Naive thymus-derived CD4-positive, alpha-beta T cell (primary cell): ENCODE data around the gene PPP1R1B. TPM values are rescaled to one million over a fixed set of nuclear protein-coding genes. Genes with fewer than 3 reads are reported as not detected.

ENCODE experiments used
- ATAC-seq: fragments of 150-1000 bp; cut with Tn5 transposase; 2 replicates; pipeline ENCODE4 v1.10.0; 2021; ENCODE audit warnings: mild to moderate bottlenecking, moderate library complexity
- CTCF ChIA-PET: fragments of 350-600 bp; sonication (Branson Sonifier 250); formaldehyde crosslinking; loops from one replicate; lab custom pipeline; 2021; ENCODE audit warnings: antibody characterized with exemption; lab: Charles Lee
- POLR2A ChIA-PET: fragments of 350-600 bp; sonication (Branson Sonifier 250); formaldehyde crosslinking; loops from one replicate; lab custom pipeline; 2021; ENCODE audit warnings: antibody characterized with exemption, inconsistent platforms; lab: Charles Lee
- DNase-seq, 9 donors: peaks; one replicate each; pipeline versions ENCODE4 v3.0.0 to v3.0.0-alpha.2; 2020 to 2022; ENCODE audit warnings: mixed read lengths in 1 of 9
- H3K27ac ChIP-seq: one replicate; pipeline ENCODE4 v1.7.0; 2013; ENCODE audit warnings: mild to moderate bottlenecking, low read depth, low read length, moderate library complexity
- H3K27me3 ChIP-seq, 2 donors: one replicate each; pipeline ENCODE4 v1.7.0; 2013; ENCODE audit warnings: low read length in 2 of 2, mild to moderate bottlenecking in 2 of 2, moderate library complexity in 2 of 2; ENCODE audit not compliant: control insufficient read depth in 2 of 2, insufficient read depth in 2 of 2
- H3K36me3 ChIP-seq, 3 experiments: 1 replicate in 2 of 3; 2 replicates in 1 of 3; pipeline ENCODE4 v1.7.0; 2013; ENCODE audit warnings: low read length in 3 of 3, mild to moderate bottlenecking in 3 of 3, moderate library complexity in 1 of 3; ENCODE audit not compliant: insufficient read depth in 3 of 3, control insufficient read depth in 2 of 3
- H3K4me1 ChIP-seq, 2 donors: one replicate each; pipeline ENCODE4 v1.7.0; 2013; ENCODE audit warnings: low read length in 2 of 2, mild to moderate bottlenecking in 2 of 2, moderate library complexity in 1 of 2; ENCODE audit not compliant: control insufficient read depth in 2 of 2, insufficient read depth in 2 of 2
- H3K4me3 ChIP-seq: 2 replicates; pipeline ENCODE4 v1.7.0; 2013; ENCODE audit warnings: mild to moderate bottlenecking, low read length
- H3K9me3 ChIP-seq, 3 experiments: 1 replicate in 2 of 3; 2 replicates in 1 of 3; pipeline ENCODE4 v1.7.0; 2013; ENCODE audit warnings: low read length in 3 of 3; ENCODE audit not compliant: control insufficient read depth in 2 of 3
- H3K27ac Mint-ChIP-seq, 9 donors: one replicate each; pipeline ENCODE4 v1.8.0; 2020 to 2022; ENCODE audit warnings: mixed read lengths in 9 of 9, mild to moderate bottlenecking in 8 of 9, moderate library complexity in 5 of 9, inconsistent platforms in 2 of 9
- H3K27me3 Mint-ChIP-seq, 5 donors: one replicate each; pipeline ENCODE4 v1.8.0; 2021 to 2022; ENCODE audit warnings: mixed read lengths in 5 of 5, mild to moderate bottlenecking in 1 of 5
- H3K36me3 Mint-ChIP-seq, 5 donors: one replicate each; pipeline ENCODE4 v1.8.0; 2020 to 2022; ENCODE audit warnings: mixed read lengths in 5 of 5, mild to moderate bottlenecking in 3 of 5, inconsistent platforms in 1 of 5
- H3K4me1 Mint-ChIP-seq, 7 donors: one replicate each; pipeline ENCODE4 v1.8.0; 2020 to 2022; ENCODE audit warnings: mixed read lengths in 7 of 7, mild to moderate bottlenecking in 3 of 7, inconsistent platforms in 1 of 7
- H3K4me3 Mint-ChIP-seq, 10 donors: one replicate each; pipeline ENCODE4 v1.8.0; 2020 to 2022; ENCODE audit warnings: mild to moderate bottlenecking in 10 of 10, mixed read lengths in 10 of 10, moderate library complexity in 6 of 10, inconsistent platforms in 2 of 10
- H3K9me3 Mint-ChIP-seq, 11 donors: one replicate each; pipeline ENCODE4 v1.8.0; 2020 to 2022; ENCODE audit warnings: mixed read lengths in 11 of 11, mild to moderate bottlenecking in 4 of 11, inconsistent platforms in 1 of 11, moderate library complexity in 1 of 11
- intact Hi-C, 2 donors: fragments of 100-400 bp; cut with micrococcal nuclease; formaldehyde crosslinking; loops; one replicate each; pipeline ENCODE4 v1.15.1; 2023
- polyA plus RNA-seq, 2 donors: library from polyadenylated mRNA; unstranded; fragments of 300-500 nt; fragmentation: Illumina TruSeq; gene quantifications; one replicate each; pipeline ENCODE4 v1.2.3, GENCODE V29; 2021
- total RNA-seq, 6 experiments: library from RNA in 5 of 6; stranded (reverse) in 5 of 6; gene quantifications; 1 replicate in 5 of 6; 2 replicates in 1 of 6; pipeline ENCODE4 v1.2.3 and lab custom pipeline; 2021 to 2026

The PPP1R1B gene
- total and polyA plus RNA-seq, 7 experiments from 2014 or later: not detected

GRCh38 chr17:39618956-39619785 lies 7.6 kb upstream of the PPP1R1B start:
- Mint-ChIP-seq H3K27me3 (peaks cover 0 to 69% (median 0%) of the 10 kb centered on the region in 5 donors), H3K4me1 (peaks cover 5 to 32% (median 17%) of the 10 kb centered on the region in 7 donors), H3K4me3 (peak overlapping the region in 8 of 10 donors; percentile 23 to 87 (median 66)), H3K36me3 (peaks cover 0 to 1% (median 0%) of the 10 kb centered on the region in 5 donors), H3K9me3 (no peaks in the 10 kb centered on the region), H3K27ac (peak overlapping the region in 2 of 9 donors; percentile 38 to 41)
- DNase-seq: no peak
- ATAC-seq: no peak
- intact Hi-C loops: loop anchor here in 1 of 2 donors (1.0 kb wide), 3 partner anchors 111 to 361 kb away; partner anchors contain the start of genes IKZF3, MIEN1 and PSMD3
- POLR2A ChIA-PET: interaction anchor here (0.7 to 2.1 kb wide), 5 partner anchors 49 to 307 kb away, joined by 3 to 6 read pairs (median 4); partner anchors contain the start of genes IKZF3 and PNMT
- Histone ChIP-seq H3K27me3 (peaks cover 0 to 4% of the 10 kb centered on the region in 2 donors), H3K4me1 (peaks cover 12 to 20% of the 10 kb centered on the region in 2 donors), H3K9me3 (no peaks in the 10 kb centered on the region), H3K4me3 (peak overlapping the region; percentile 52), H3K36me3 (no peaks in the 10 kb centered on the region), H3K27ac (no peak overlapping the region)
- CTCF ChIA-PET: interaction anchor here (0.7 to 8.9 kb wide), 6 partner anchors 9 to 321 kb away, joined by 3 to 104 read pairs (median 4); partner anchors contain the start of genes PNMT and STARD3

GRCh38 chr17:39619786-39620101 lies 7.0 kb upstream of the PPP1R1B start:
- Histone ChIP-seq H3K4me3 (no peak overlapping the region), H3K9me3 (no peaks in the 10 kb centered on the region), H3K27me3 (peaks cover 0 to 4% of the 10 kb centered on the region in 2 donors), H3K27ac (no peak overlapping the region), H3K4me1 (peaks cover 12 to 20% of the 10 kb centered on the region in 2 donors), H3K36me3 (no peaks in the 10 kb centered on the region)
- ATAC-seq (no peak), DNase-seq (no peak)
- H3K27ac Mint-ChIP-seq: no peak overlapping the region
- H3K27me3 Mint-ChIP-seq: peaks cover 0 to 69% (median 1%) of the 10 kb centered on the region in 5 donors
- intact Hi-C loops: loop anchor here in 1 of 2 donors (5.0 kb wide), 2 partner anchors 48 to 343 kb away; partner anchors contain the start of genes GSDMA, PNMT and TCAP
- ChIA-PET POLR2A (interaction anchor here (0.7 to 2.1 kb wide), 4 partner anchors 49 to 744 kb away, joined by 3 to 6 read pairs (median 5); partner anchors contain the start of genes IKZF3 and PNMT), CTCF (interaction anchor here (0.8 to 8.9 kb wide), 6 partner anchors 8 to 320 kb away, joined by 3 to 104 read pairs (median 4); partner anchors contain the start of gene STARD3)
- peak overlapping the region in 1 of 10 donors; percentile 23 for H3K4me3 Mint-ChIP-seq
- H3K9me3 Mint-ChIP-seq: no peaks in the 10 kb centered on the region
- H3K4me1 Mint-ChIP-seq: peaks cover 9 to 32% (median 18%) of the 10 kb centered on the region in 7 donors
- peaks cover 0 to 1% (median 0%) of the 10 kb centered on the region in 5 donors for H3K36me3 Mint-ChIP-seq

GRCh38 chr17:39621523-39622379 lies 5.0 kb upstream of the PPP1R1B start:
- DNase-seq (peak; percentile 74 to 95 (median 86)), ATAC-seq (peak; percentile 94)
- ChIA-PET POLR2A (interaction anchor here (0.7 to 2.0 kb wide), 9 partner anchors 9 to 243 kb away, joined by 3 to 8 read pairs (median 5); partner anchors contain the start of genes IKZF3, MIEN1 and PNMT), CTCF (interaction anchor here (0.5 to 8.9 kb wide), 35 partner anchors 14 to 491 kb away, joined by 3 to 104 read pairs (median 4); partner anchors contain the start of genes MIEN1, PNMT, STARD3 and TCAP)
- H3K9me3 Mint-ChIP-seq: peaks cover 0 to 1% (median 0%) of the 10 kb centered on the region in 11 donors
- H3K4me3 ChIP-seq: peak overlapping the region; percentile 41
- peaks cover 5 to 69% (median 18%) of the 10 kb centered on the region in 5 donors for H3K27me3 Mint-ChIP-seq
- peaks cover 3 to 7% of the 10 kb centered on the region in 2 donors for H3K27me3 ChIP-seq
- no peaks in the 10 kb centered on the region for H3K9me3 ChIP-seq
- intact Hi-C loops: loop anchor here (1.0 to 5.0 kb wide), 16 partner anchors 13 to 359 kb away; partner anchors contain the start of genes IKZF3 (in 2 of the 2), MIEN1 (in 2 of the 2), PNMT (in 2 of the 2) and PSMD3 (in 2 of the 2)
- peaks cover 0 to 1% (median 0%) of the 10 kb centered on the region in 5 donors for H3K36me3 Mint-ChIP-seq
- H3K4me3 Mint-ChIP-seq: peak overlapping the region in 8 of 10 donors; percentile 34 to 82 (median 58)
- peak overlapping the region in 4 of 9 donors; percentile 10 to 74 (median 66) for H3K27ac Mint-ChIP-seq
- H3K4me1 Mint-ChIP-seq: peaks cover 15 to 38% (median 24%) of the 10 kb centered on the region in 7 donors
- no peaks in the 10 kb centered on the region for H3K36me3 ChIP-seq
- peaks cover 12 to 26% of the 10 kb centered on the region in 2 donors for H3K4me1 ChIP-seq
- no peak overlapping the region for H3K27ac ChIP-seq

- ATAC-seq (peak; percentile 25), DNase-seq (no peak)
- Mint-ChIP-seq H3K36me3 (peaks cover 0 to 1% (median 0%) of the 10 kb centered on the region in 5 donors), H3K27me3 (peaks cover 5 to 64% (median 18%) of the 10 kb centered on the region in 5 donors), H3K27ac (peak overlapping the region in 3 of 9 donors; percentile 64 to 74 (median 68)), H3K4me3 (peak overlapping the region in 7 of 10 donors; percentile 34 to 82 (median 55)), H3K4me1 (peaks cover 15 to 37% (median 25%) of the 10 kb centered on the region in 7 donors), H3K9me3 (peaks cover 0 to 1% (median 0%) of the 10 kb centered on the region in 11 donors)
- Histone ChIP-seq H3K36me3 (no peaks in the 10 kb centered on the region), H3K9me3 (no peaks in the 10 kb centered on the region), H3K27me3 (peaks cover 3 to 4% of the 10 kb centered on the region in 2 donors), H3K4me1 (peaks cover 7 to 24% of the 10 kb centered on the region in 2 donors), H3K27ac (no peak overlapping the region), H3K4me3 (peak overlapping the region; percentile 41)
- CTCF ChIA-PET: interaction anchor here (0.6 to 8.9 kb wide), 28 partner anchors 8 to 893 kb away, joined by 3 to 104 read pairs (median 4); partner anchors contain the start of genes MIEN1, PNMT and STARD3
- intact Hi-C loops: loop anchor here (1.0 to 5.0 kb wide), 17 partner anchors 12 to 358 kb away; partner anchors contain the start of genes IKZF3 (in 2 of the 2), MIEN1 (in 2 of the 2), PNMT (in 2 of the 2) and PSMD3 (in 2 of the 2)
- POLR2A ChIA-PET: interaction anchor here (1.0 to 2.0 kb wide), 6 partner anchors 9 to 190 kb away, joined by 3 to 7 read pairs (median 4); partner anchors contain the start of gene PNMT
Measured at GRCh38 chr17:39622380-39623006, 4.3 kb upstream of the PPP1R1B start.

- Histone ChIP-seq H3K27ac (no peak overlapping the region), H3K9me3 (no peaks in the 10 kb centered on the region), H3K36me3 (no peaks in the 10 kb centered on the region), H3K4me1 (peaks cover 6 to 22% of the 10 kb centered on the region in 2 donors), H3K27me3 (peaks cover 3 to 4% of the 10 kb centered on the region in 2 donors), H3K4me3 (no peak overlapping the region)
- peak overlapping the region in 1 of 9 donors; percentile 42 for H3K27ac Mint-ChIP-seq
- DNase-seq (peak; percentile 66 to 89 (median 78)), ATAC-seq (peak; percentile 75)
- H3K27me3 Mint-ChIP-seq: peaks cover 10 to 69% (median 23%) of the 10 kb centered on the region in 5 donors
- H3K4me3 Mint-ChIP-seq: peak overlapping the region in 3 of 10 donors; percentile 14 to 53 (median 49)
- ChIA-PET POLR2A (interaction anchor here (0.6 to 1.5 kb wide), 8 partner anchors 10 to 220 kb away, joined by 3 to 6 read pairs (median 3); partner anchors contain the start of genes MIEN1 and STARD3), CTCF (interaction anchor here (0.6 to 8.9 kb wide), 28 partner anchors 12 to 1565 kb away, joined by 3 to 104 read pairs (median 4); partner anchors contain the start of genes MIEN1, PNMT and STARD3)
- H3K9me3 Mint-ChIP-seq: peaks cover 0 to 1% (median 0%) of the 10 kb centered on the region in 11 donors
- intact Hi-C loops: loop anchor here (1.0 to 5.0 kb wide), 7 partner anchors 29 to 339 kb away; partner anchors contain the start of genes GSDMA (in 1 of the 2), LRRC3C (in 1 of the 2), ORMDL3 (in 1 of the 2) and PNMT (in 1 of the 2)
- peaks cover 15 to 34% (median 22%) of the 10 kb centered on the region in 7 donors for H3K4me1 Mint-ChIP-seq
- no peaks in the 10 kb centered on the region for H3K36me3 Mint-ChIP-seq
Measured at GRCh38 chr17:39623356-39623950, 3.3 kb upstream of the PPP1R1B start.
